LNCaP clone FGC (cell line): ENCODE measurements around the gene BCS1L.
"Not testable (repeated sequence)": the region's sequence is repeated elsewhere in the genome, so short reads cannot be mapped to it uniquely, and the experiment has no call there.

ENCODE experiments used
- DNase-seq: peaks from one replicate; pipeline ENCODE4 v3.0.0-alpha.2; 2011; ENCODE audit warnings: low read depth
- H3K4me3 ChIP-seq: 2 replicates; pipeline ENCODE4 v1.5.1; 2011; ENCODE audit warnings: mild to moderate bottlenecking, low read depth, low read length, control low read depth
- TF ChIP-seq, protein P1 (sequence below): IDR thresholded peaks from 2 replicates; pipeline ENCODE4 v1.5.1; 2012; ENCODE audit warnings: mild to moderate bottlenecking; ENCODE audit not compliant: control insufficient read depth, insufficient read depth; ENCODE audit errors: extremely low read depth

Gene BCS1L

DNA sequence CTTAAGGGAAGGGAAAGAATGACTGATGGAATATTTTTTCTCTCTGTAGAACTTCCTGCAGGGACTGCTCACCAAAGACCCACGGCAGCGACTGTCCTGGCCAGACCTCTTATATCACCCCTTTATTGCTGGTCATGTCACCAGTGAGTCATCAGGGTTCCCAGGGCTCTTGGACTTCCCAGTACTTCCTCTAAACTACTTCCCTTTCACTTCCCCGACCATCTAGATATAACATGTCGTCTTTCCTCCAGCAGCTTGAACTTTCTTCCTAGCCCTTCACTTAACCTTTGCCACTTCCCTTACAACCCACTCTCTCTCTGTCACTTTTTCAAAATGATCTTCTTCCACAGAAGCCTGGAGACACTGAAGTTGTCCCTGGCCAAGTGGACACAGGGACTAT is 19.6 kb downstream of the BCS1L start:
- no peak for DNase-seq
- TF ChIP-seq, protein P1, sequence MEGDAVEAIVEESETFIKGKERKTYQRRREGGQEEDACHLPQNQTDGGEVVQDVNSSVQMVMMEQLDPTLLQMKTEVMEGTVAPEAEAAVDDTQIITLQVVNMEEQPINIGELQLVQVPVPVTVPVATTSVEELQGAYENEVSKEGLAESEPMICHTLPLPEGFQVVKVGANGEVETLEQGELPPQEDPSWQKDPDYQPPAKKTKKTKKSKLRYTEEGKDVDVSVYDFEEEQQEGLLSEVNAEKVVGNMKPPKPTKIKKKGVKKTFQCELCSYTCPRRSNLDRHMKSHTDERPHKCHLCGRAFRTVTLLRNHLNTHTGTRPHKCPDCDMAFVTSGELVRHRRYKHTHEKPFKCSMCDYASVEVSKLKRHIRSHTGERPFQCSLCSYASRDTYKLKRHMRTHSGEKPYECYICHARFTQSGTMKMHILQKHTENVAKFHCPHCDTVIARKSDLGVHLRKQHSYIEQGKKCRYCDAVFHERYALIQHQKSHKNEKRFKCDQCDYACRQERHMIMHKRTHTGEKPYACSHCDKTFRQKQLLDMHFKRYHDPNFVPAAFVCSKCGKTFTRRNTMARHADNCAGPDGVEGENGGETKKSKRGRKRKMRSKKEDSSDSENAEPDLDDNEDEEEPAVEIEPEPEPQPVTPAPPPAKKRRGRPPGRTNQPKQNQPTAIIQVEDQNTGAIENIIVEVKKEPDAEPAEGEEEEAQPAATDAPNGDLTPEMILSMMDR = no peak

DNA sequence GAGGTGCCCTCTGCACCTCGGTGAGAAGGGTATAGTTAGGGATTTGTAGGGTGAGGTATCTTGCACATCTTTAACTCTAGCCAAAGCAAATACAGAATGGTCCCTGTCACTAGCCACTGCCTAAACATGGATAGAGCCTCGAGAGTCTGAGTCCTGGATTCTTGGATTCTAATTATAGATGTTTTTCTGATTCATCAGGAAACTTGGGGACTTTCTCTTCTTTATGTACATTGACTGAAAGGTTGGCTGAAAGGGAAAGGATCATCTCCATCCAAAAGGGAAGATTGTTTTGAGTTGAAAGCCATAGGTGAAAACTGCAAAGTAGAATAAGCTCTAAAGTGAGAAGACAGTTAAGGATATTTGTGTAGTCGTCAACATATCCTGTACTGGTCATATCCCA is 20.6 kb downstream of the BCS1L start:
- H3K4me3 ChIP-seq = no peak overlapping the region
- TF ChIP-seq, protein P1 = no peak
- no peak for DNase-seq

More for the DNA sequence above, 19.6 kb downstream of the BCS1L start:
- no peak overlapping the region for H3K4me3 ChIP-seq

DNA sequence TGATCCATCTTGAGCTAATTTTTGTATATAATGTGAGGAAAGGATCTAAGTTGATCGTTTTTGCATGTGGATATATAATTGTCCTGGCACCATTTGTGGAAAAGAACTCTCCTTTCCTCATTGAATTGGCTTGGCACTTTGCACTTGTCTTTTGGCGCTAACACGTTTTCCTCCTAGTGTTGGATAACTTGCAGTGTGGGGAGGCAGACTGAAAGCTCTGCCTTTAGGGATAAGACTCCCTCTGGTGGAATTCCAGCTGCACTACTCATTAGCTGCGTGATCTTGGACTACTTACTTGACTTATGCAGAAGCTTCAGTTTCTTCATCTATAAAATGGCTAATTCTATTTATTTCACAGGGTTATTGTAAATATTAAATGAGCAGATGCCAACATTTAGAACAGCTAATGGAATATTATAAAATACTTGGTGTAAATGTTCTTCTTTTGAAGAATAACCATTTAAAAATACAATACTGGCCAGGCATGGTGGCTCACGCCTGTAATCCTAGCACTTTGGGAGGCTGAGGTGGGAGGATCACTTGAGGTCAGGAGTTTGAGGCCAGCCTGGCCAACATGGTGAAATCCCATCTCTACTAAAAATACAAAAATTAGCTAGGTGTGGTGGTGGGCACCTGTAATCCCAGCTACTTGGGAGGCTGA is 28.0 kb downstream of the BCS1L start:
- DNase-seq = peak; percentile 62
- TF ChIP-seq, protein P1 = peak; percentile 72
- not testable (repeated sequence) for H3K4me3 ChIP-seq

DNA sequence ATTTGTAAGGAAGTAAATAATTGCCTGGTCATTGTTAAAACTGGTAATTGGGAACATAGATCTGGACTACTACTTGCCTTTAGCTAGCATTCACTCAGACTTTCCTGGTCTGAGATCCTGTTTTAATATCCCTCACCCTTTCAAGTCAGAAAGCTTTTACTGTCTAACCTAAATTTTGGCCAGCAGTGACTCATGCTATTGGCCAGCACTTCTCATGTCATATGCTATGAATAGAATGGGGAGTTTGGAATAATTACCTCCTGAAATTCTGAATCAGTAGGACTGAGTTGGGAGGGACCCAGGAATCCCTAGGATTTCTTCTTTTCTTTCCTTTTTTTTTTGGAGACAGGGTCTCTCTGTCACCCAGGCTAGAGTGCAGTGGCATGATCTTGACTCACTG is 31.8 kb downstream of the BCS1L start:
- TF ChIP-seq, protein P1 = no peak
- no peak for DNase-seq
- no peak overlapping the region for H3K4me3 ChIP-seq

DNA sequence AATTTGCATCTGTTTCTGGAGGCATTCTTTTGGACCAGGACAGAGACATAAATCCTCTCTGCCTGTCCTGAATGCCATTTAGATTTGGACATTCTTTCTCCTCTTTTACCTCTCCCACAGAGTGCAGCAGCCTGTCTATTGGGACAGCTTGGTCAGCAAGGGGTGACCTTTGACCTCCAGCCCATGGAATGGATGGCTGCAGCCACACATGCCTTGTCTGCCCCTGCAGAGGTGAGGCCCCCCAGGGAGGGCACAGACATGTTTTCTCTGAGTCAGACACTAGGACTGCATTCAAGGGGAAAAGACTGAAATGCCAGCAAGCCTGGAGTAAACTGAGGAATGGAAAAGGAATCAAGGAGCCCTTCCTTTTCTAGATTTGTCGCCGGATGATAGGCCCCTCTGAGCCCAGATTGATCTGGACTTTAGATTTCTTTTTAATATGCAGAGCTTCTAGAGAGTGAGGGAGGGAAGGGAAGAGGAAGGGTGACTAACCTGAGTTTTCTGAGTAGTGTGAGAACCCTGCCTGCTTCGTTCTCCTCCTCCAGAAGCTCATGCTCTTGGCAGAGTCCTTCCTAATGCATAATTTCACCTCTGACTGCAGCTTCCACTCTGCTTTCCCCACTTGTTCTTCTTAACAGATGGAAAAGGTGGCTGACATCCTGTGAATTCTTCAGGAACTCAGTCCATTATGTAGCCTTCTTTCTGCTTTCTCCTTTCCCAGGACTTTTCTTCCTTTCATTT is 35.1 kb downstream of the BCS1L start:
- DNase-seq = no peak

DNA sequence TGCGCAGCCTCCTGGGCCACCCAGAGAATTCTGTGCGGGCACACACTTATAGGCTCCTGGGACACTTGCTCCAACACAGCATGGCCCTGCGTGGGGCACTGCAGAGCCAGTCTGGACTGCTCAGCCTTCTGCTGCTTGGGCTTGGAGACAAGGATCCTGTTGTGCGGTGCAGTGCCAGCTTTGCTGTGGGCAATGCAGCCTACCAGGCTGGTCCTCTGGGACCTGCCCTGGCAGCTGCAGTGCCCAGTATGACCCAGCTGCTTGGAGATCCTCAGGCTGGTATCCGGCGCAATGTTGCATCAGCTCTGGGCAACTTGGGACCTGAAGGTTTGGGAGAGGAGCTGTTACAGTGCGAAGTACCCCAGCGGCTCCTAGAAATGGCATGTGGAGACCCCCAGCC is 39.4 kb downstream of the BCS1L start:
- DNase-seq = no peak
- TF ChIP-seq, protein P1 = no peak
- no peak overlapping the region for H3K4me3 ChIP-seq

More for the DNA sequence above, 35.1 kb downstream of the BCS1L start:
- H3K4me3 ChIP-seq = no peak overlapping the region
- TF ChIP-seq, protein P1 = no peak
